ENCODE results near the gene NKIRAS2. TPM values are rescaled to one million over a fixed set of nuclear protein-coding genes. Genes with fewer than 3 reads are reported as not detected.

Gene NKIRAS2
- total and polyA plus RNA-seq, 2 of the 13 experiments (the other 11 are each of a cell fraction or from before 2014, with no cell fraction given): 27.9 to 42.0 TPM

DNA sequence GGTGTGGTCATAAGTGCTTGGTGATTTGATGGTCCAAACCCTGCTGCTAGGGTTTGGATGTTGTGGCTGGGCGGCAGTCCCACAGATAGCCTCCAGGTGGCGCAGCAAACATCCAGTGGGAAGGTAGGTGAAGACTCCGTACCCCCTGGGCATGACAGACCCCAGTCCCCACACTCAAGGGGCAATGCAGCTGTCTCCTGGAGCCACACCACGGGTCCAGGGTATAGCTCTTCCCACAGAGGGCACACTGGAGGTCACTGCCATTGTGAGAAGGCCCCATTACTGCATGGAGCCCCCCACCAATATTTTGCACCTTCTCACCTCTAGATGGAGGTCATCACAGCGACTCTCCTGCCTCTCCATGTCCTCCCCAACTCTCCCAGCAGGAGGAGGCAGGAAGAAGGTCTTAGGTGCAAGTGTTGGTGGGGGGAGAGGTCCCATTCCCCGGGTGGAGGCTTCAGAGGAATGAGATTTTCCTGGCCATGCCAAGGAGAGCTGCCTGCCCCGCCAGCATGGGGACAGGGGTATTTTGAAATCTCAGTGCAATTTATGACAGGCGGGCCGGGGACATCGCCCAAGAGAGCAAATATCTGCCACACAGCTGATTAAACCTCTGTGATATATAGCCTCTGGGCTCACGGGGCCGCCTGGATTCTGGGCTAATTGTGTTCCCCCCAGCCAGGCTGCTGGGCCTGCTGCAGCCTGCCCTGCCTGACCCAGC, 47.6 kb downstream of the NKIRAS2 start (continued):
- TF ChIP-seq, protein P1, sequence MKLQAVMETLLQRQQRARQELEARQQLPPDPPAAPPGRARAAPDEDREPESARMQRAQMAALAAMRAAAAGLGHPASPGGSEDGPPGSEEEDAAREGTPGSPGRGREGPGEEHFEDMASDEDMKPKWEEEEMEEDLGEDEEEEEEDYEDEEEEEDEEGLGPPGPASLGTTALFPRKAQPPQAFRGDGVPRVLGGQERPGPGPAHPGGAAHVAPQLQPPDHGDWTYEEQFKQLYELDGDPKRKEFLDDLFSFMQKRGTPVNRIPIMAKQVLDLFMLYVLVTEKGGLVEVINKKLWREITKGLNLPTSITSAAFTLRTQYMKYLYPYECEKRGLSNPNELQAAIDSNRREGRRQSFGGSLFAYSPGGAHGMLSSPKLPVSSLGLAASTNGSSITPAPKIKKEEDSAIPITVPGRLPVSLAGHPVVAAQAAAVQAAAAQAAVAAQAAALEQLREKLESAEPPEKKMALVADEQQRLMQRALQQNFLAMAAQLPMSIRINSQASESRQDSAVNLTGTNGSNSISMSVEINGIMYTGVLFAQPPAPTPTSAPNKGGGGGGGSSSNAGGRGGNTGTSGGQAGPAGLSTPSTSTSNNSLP (IDR thresholded peaks at IDR 0.05; ENCODE audit: low read depth, low read length): 0 out of 2 replicates have a peak, but pooled peaks have one; percentile 15
- TF ChIP-seq ARNTL (CRISPR knock-in tag; IDR thresholded peaks at IDR 0.05) (no peak), AGO2 (optimal IDR thresholded peaks at IDR 0.05; ENCODE audit: low read depth, low read length) (no peak), ZNF768 (CRISPR knock-in tag; IDR thresholded peaks at IDR 0.05) (peak; percentile 49; the same call in 1 of the 2 replicates), ZSCAN22 (CRISPR knock-in tag; IDR thresholded peaks at IDR 0.05) (no peak), ZNF841 (CRISPR knock-in tag; IDR thresholded peaks at IDR 0.05; ENCODE audit: borderline replicate concordance) (no peak), MYNN (CRISPR knock-in tag; IDR thresholded peaks at IDR 0.05; ENCODE audit: low read depth) (no peak), DR1 (CRISPR knock-in tag; IDR thresholded peaks at IDR 0.05) (no peak), RFX1 (IDR thresholded peaks at IDR 0.05) (no peak), KDM5B (CRISPR knock-in tag; IDR thresholded peaks at IDR 0.05; ENCODE audit: borderline replicate concordance) (no peak), DZIP1 (CRISPR knock-in tag; IDR thresholded peaks at IDR 0.05) (0 out of 2 replicates have a peak, but pooled peaks have one; percentile 36)
- TF ChIP-seq, protein P2, sequence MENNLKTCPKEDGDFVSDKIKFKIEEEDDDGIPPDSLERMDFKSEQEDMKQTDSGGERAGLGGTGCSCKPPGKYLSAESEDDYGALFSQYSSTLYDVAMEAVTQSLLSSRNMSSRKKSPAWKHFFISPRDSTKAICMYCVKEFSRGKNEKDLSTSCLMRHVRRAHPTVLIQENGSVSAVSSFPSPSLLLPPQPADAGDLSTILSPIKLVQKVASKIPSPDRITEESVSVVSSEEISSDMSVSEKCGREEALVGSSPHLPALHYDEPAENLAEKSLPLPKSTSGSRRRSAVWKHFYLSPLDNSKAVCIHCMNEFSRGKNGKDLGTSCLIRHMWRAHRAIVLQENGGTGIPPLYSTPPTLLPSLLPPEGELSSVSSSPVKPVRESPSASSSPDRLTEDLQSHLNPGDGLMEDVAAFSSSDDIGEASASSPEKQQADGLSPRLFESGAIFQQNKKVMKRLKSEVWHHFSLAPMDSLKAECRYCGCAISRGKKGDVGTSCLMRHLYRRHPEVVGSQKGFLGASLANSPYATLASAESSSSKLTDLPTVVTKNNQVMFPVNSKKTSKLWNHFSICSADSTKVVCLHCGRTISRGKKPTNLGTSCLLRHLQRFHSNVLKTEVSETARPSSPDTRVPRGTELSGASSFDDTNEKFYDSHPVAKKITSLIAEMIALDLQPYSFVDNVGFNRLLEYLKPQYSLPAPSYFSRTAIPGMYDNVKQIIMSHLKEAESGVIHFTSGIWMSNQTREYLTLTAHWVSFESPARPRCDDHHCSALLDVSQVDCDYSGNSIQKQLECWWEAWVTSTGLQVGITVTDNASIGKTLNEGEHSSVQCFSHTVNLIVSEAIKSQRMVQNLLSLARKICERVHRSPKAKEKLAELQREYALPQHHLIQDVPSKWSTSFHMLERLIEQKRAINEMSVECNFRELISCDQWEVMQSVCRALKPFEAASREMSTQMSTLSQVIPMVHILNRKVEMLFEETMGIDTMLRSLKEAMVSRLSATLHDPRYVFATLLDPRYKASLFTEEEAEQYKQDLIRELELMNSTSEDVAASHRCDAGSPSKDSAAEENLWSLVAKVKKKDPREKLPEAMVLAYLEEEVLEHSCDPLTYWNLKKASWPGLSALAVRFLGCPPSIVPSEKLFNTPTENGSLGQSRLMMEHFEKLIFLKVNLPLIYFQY (CRISPR knock-in tag; IDR thresholded peaks at IDR 0.05; ENCODE audit: borderline replicate concordance): no peak
- TF ChIP-seq, protein P3, sequence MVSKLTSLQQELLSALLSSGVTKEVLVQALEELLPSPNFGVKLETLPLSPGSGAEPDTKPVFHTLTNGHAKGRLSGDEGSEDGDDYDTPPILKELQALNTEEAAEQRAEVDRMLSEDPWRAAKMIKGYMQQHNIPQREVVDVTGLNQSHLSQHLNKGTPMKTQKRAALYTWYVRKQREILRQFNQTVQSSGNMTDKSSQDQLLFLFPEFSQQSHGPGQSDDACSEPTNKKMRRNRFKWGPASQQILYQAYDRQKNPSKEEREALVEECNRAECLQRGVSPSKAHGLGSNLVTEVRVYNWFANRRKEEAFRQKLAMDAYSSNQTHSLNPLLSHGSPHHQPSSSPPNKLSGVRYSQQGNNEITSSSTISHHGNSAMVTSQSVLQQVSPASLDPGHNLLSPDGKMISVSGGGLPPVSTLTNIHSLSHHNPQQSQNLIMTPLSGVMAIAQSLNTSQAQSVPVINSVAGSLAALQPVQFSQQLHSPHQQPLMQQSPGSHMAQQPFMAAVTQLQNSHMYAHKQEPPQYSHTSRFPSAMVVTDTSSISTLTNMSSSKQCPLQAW (CRISPR knock-in tag; IDR thresholded peaks at IDR 0.05): peak; percentile 82; the same call in 1 of the 2 replicates
- TF ChIP-seq, protein P4, sequence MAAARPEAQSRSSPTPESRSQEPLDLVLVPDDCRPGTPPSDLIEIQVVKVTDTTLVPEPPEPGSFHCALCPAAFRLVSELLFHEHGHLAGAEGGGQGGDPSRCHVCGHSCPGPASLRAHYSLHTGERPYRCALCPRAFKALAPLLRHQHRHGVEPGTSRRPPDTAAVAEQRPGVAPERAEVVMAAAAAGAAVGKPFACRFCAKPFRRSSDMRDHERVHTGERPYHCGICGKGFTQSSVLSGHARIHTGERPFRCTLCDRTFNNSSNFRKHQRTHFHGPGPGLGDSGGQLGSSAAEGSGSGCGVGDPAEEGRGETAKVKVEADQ (CRISPR knock-in tag; IDR thresholded peaks at IDR 0.05; ENCODE audit: borderline replicate concordance): 0 out of 2 replicates have a peak, but pooled peaks have one; percentile 37
- TF ChIP-seq, protein P5, sequence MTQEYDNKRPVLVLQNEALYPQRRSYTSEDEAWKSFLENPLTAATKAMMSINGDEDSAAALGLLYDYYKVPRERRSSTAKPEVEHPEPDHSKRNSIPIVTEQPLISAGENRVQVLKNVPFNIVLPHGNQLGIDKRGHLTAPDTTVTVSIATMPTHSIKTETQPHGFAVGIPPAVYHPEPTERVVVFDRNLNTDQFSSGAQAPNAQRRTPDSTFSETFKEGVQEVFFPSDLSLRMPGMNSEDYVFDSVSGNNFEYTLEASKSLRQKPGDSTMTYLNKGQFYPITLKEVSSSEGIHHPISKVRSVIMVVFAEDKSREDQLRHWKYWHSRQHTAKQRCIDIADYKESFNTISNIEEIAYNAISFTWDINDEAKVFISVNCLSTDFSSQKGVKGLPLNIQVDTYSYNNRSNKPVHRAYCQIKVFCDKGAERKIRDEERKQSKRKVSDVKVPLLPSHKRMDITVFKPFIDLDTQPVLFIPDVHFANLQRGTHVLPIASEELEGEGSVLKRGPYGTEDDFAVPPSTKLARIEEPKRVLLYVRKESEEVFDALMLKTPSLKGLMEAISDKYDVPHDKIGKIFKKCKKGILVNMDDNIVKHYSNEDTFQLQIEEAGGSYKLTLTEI (CRISPR knock-in tag; conservative IDR thresholded peaks at IDR 0.05): no peak

Data from HepG2 (cell line).